NT2/D1 (cell line): ENCODE data around the gene CPEB4.

ENCODE experiments used
- DNase-seq: peaks from one replicate; pipeline ENCODE4 v3.0.0-alpha.2; 2011; ENCODE audit warnings: low read depth, low spot score
- H3K27me3 ChIP-seq: 2 replicates; pipeline ENCODE4 v1.6.0; 2011; ENCODE audit warnings: mild to moderate bottlenecking; ENCODE audit not compliant: insufficient read length, insufficient read depth
- H3K36me3 ChIP-seq: 2 replicates; pipeline ENCODE4 v1.6.1; 2011; ENCODE audit warnings: mild to moderate bottlenecking, low read length, mixed read lengths; ENCODE audit not compliant: insufficient read depth, insufficient read length
- H3K4me1 ChIP-seq: 2 replicates; pipeline ENCODE4 v1.5.1; 2011; ENCODE audit not compliant: insufficient read depth, insufficient read length
- H3K4me3 ChIP-seq: 2 replicates; pipeline ENCODE4 v1.5.1; 2011; ENCODE audit warnings: low read depth; ENCODE audit not compliant: insufficient read length
- H3K9ac ChIP-seq: 2 replicates; pipeline ENCODE4 v1.6.0; 2011; ENCODE audit warnings: low read depth; ENCODE audit not compliant: insufficient read length
- H3K9me3 ChIP-seq: 2 replicates; pipeline ENCODE4 v1.5.1; 2011; ENCODE audit warnings: mild to moderate bottlenecking, low read length; ENCODE audit not compliant: insufficient read depth
- SUZ12 ChIP-seq: IDR thresholded peaks from 2 replicates; pipeline ENCODE4 v1.6.1; 2011; ENCODE audit not compliant: insufficient read length, insufficient read depth; ENCODE audit errors: extremely low read depth
- YY1 ChIP-seq: IDR thresholded peaks from 2 replicates; pipeline ENCODE4 v1.6.1; 2011; ENCODE audit not compliant: insufficient read length, insufficient read depth
- ZNF274 ChIP-seq: IDR thresholded peaks from 2 replicates; pipeline ENCODE4 v1.6.1; 2011; ENCODE audit warnings: mild to moderate bottlenecking, low read depth, low read length

Gene CPEB4

DNA sequence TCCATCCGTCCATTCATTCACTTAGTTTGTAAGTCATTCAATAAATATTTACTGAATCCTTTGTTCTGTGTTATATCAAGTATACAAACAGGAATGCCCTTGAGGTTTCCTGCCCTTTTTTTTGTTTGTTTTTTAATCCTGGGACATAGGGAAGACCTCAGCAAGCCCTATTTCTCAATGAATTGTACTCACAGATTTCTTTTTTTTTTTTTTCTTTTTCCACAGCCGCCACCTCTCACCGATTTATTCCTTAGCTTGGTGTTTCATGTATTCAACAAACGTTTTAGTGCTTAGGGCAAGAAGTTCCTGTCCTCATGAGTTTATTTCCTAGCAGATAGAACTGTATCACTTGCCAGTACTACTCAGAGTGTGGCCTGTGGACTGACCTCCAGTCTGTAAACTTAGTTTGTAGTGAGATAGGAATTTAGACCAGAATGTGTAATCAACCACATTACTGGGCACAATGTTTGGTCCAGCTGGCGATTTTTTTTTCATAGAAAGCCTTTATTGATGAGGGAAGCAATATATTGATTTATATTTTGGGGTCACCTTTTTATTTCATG is 65.5 kb downstream of the CPEB4 start:
- H3K4me1 ChIP-seq: no peaks in the 10 kb centered on the region
- no peak for DNase-seq
- no peaks in the 10 kb centered on the region for H3K9me3 ChIP-seq
- no peak overlapping the region for H3K9ac ChIP-seq
- H3K36me3 ChIP-seq: peaks cover 49% of the 10 kb centered on the region
- TF ChIP-seq ZNF274: no peak
- TF ChIP-seq YY1: no peak
- no peak for TF ChIP-seq SUZ12
- no peak overlapping the region for H3K4me3 ChIP-seq
- no peaks in the 10 kb centered on the region for H3K27me3 ChIP-seq

DNA sequence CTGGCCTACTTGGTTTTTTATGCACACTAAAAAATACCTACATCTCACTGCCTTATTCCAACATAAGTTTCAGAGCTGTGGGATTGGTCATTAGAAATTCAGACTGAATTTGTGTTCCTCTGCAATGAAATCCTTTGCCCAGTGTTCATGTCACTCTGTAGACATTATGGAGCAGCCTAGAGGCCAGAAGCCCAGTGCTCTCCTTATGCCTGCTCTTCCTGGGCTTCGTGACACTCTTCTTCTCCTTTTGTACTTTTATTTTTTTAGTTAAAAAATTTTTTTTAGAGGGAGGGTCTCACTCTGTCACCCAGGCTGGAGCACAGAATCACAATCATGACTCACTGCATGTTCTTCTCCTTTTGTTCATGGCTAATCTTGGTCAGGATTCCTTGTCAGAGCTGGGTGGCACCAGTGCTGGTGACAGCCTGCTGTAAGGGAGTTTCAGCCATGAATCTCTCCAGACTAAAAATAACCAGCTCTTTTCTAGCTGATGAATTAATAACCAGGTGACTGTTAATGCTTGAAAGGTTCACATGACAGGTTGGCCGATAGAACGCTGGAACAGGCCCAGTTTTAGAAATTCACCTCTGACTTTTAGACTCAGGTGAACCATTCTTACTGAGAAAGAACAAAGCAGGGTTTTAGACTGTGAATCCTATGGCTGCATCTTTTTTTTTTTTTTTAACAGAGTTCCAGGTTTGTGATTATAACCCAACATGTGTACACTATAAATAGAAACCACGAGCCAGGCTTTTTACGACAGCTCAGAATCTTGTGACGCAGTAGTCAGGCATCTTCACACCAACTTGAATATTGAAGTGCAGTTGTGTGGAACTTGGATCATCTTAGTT is 66.7 kb downstream of the CPEB4 start:
- Histone ChIP-seq H3K27me3 (no peaks in the 10 kb centered on the region), H3K9ac (no peak overlapping the region), H3K9me3 (no peaks in the 10 kb centered on the region), H3K4me1 (no peaks in the 10 kb centered on the region), H3K36me3 (peaks cover 46% of the 10 kb centered on the region), H3K4me3 (no peak overlapping the region)
- no peak for DNase-seq
- TF ChIP-seq YY1 (no peak), SUZ12 (no peak), ZNF274 (no peak)

DNA sequence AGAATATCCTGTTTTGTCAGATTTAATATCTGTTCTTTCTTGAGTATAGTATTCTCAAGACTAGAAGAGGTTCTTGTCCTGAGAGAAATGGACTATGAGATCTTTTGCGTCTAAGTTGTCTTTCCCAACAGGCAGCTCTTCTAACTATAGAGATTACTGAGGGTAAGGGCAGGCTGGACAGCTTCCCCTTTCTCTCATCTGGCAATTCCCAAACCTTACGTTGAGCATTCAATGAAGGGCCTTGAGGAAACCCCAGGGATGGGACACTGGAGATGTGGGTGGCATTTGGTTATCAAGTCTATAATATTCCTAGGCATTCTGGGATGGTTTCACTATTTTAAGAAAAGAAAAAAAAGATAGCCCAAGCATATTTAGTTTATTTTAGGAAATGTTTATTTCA is 72.8 kb downstream of the CPEB4 start:
- no peaks in the 10 kb centered on the region for H3K27me3 ChIP-seq
- H3K9me3 ChIP-seq: no peaks in the 10 kb centered on the region
- no peak overlapping the region for H3K4me3 ChIP-seq
- no peaks in the 10 kb centered on the region for H3K4me1 ChIP-seq
- no peak for DNase-seq
- peaks cover 4% of the 10 kb centered on the region for H3K36me3 ChIP-seq
- TF ChIP-seq ZNF274 (no peak), YY1 (no peak), SUZ12 (no peak)
- no peak overlapping the region for H3K9ac ChIP-seq

DNA sequence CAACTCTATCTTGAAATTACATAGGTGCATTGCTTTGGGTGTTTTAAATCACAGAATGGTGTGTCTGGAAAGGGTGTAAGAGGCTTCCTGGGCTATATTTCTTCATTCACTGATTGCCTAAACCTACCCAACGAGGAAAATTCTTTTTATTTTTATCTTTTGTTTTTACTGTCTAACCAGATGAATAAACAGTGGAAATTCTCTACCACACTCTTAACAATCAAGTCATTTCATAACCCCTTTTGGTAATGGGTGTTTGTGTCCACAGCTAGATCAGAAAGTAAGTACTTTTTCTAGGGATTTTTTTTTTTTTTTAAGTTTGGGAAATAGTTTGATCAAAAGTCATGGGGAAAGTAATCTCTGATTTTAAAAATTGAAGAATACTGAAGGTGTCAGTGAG is 73.3 kb downstream of the CPEB4 start:
- DNase-seq: no peak
- Histone ChIP-seq H3K27me3 (no peaks in the 10 kb centered on the region), H3K9me3 (no peaks in the 10 kb centered on the region), H3K4me1 (no peaks in the 10 kb centered on the region), H3K4me3 (no peak overlapping the region), H3K36me3 (peaks cover 3% of the 10 kb centered on the region), H3K9ac (no peak overlapping the region)
- no peak for TF ChIP-seq SUZ12
- TF ChIP-seq ZNF274: no peak
- no peak for TF ChIP-seq YY1

DNA sequence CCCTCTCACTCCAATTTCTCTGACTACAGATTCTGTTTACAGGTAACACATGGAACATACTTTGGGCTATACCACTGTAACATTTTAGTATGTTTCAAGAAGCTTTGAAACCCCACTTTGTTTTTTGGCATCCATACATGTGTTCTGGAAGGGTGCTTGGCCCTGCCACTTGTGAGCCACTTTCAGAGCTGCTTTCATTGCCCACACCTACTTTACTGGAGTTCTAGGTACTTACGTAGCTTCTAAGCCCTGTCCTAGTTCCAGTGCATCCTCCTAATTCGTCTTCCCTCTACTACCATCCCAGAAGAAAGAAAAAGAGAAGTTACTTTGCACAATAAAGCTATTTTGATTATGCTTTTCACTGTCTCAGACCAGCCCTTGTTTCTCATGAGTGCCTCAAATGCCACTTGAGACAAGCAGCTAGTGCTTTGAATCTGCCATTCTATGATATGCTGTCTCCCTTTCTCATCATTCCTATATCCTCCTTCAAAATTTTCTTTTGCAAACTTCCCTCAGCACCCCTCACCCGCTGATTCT is 74.4 kb downstream of the CPEB4 start:
- H3K9ac ChIP-seq: no peak overlapping the region
- H3K36me3 ChIP-seq: peaks cover 2% of the 10 kb centered on the region
- H3K27me3 ChIP-seq: no peaks in the 10 kb centered on the region
- TF ChIP-seq SUZ12: no peak
- no peak for TF ChIP-seq YY1
- no peak for TF ChIP-seq ZNF274
- no peak for DNase-seq
- H3K9me3 ChIP-seq: no peaks in the 10 kb centered on the region
- H3K4me1 ChIP-seq: no peaks in the 10 kb centered on the region
- no peak overlapping the region for H3K4me3 ChIP-seq

DNA sequence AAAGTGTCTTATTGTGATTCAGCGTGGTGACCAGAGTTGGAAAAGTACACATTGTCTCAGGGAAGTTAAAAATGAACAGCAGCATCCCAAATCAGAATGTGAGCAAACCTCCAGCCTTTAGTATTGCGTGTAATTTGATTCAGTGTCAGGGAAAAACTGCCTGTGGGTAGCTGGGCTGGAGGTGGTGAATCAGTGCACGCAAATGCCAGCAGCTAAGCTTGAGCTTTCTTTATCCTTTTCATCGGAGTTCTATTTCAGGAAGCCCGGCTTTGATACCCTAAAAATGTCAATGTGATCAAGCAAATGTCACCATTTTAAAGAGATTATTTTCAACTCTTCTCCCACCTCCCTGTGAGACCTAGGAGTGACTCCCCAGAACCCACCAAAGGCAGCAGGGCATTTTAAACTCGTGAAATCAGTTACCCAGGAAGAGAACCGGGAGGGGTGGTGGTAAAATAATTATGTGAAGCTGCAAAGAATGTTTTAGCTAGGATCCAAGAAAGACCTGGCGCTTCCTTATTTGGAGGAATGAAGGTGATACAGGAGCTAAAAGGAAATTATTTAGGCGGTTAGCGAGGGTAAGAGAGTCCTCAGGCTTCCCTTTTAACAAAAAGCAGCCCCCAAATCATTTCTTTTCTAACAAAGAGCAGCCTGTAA is 75.2 kb downstream of the CPEB4 start:
- H3K4me3 ChIP-seq: no peak overlapping the region
- no peaks in the 10 kb centered on the region for H3K27me3 ChIP-seq
- no peaks in the 10 kb centered on the region for H3K36me3 ChIP-seq
- H3K9ac ChIP-seq: no peak overlapping the region
- H3K9me3 ChIP-seq: no peaks in the 10 kb centered on the region
- TF ChIP-seq ZNF274 (no peak), SUZ12 (no peak)
- no peaks in the 10 kb centered on the region for H3K4me1 ChIP-seq
- no peak for DNase-seq

DNA sequence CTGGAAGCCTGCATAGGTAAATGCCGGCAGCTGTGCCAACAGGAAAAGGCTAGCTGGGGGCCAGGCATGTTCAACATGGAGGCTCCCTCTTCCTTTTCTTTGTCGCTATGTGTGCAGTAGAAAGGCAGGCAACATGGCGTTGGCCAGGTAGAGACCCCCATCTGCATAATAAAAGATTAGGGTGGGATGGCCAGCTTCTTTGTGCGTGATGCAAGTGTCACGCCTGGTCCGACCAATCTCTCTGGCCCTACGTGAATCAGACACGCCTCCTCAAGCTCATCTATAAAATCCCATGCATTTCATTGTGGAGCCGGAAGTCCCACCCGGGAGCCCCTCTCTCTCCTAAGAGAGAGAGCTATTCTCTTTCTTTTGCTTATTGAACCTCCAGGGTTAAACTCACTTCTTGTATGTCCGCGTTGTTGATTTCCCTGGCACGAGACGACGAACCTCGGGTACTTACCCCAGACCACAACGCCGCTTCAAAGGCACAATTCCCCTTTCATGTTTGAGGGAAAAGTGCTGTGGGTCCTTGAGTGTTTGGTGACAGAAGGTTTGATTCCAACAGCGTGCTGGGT is 75.8 kb downstream of the CPEB4 start:
- no peak overlapping the region for H3K4me3 ChIP-seq
- no peak for TF ChIP-seq SUZ12
- no peak for TF ChIP-seq YY1
- TF ChIP-seq ZNF274: no peak
- no peak overlapping the region for H3K9ac ChIP-seq
- H3K9me3 ChIP-seq: no peaks in the 10 kb centered on the region
- H3K27me3 ChIP-seq: no peaks in the 10 kb centered on the region
- no peaks in the 10 kb centered on the region for H3K36me3 ChIP-seq
- DNase-seq: no peak
- no peaks in the 10 kb centered on the region for H3K4me1 ChIP-seq
